ENCODE data around the gene PRRC2B. TPM values are rescaled to one million over a fixed set of nuclear protein-coding genes. Genes with fewer than 3 reads are reported as not detected.
A peak's percentile ranks its signal among the peaks of the same experiment; 100 is the strongest.

The PRRC2B gene
- total and polyA plus RNA-seq, 4 donors: 10.3 to 44.3 (median 27.0) TPM

- no peak for TF ChIP-seq REST (IDR thresholded peaks at IDR 0.05)
- TF ChIP-seq FOXA2 (IDR thresholded peaks at IDR 0.05): no peak
- TF ChIP-seq NR2F2 (IDR thresholded peaks at IDR 0.05): no peak
- no peak for TF ChIP-seq SP1 (IDR thresholded peaks at IDR 0.05)
- TF ChIP-seq RXRA (IDR thresholded peaks at IDR 0.05): no peak
- no peak for TF ChIP-seq JUND (IDR thresholded peaks at IDR 0.05)
- no peak for TF ChIP-seq CTCF (IDR thresholded peaks at IDR 0.05; ENCODE audit: low read depth, low read length, missing input control)
- TF ChIP-seq, protein P1, sequence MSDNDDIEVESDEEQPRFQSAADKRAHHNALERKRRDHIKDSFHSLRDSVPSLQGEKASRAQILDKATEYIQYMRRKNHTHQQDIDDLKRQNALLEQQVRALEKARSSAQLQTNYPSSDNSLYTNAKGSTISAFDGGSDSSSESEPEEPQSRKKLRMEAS (IDR thresholded peaks at IDR 0.05): no peak
- no peak for TF ChIP-seq HNF4G (IDR thresholded peaks at IDR 0.05)
- TF ChIP-seq TAF1 (conservative IDR thresholded peaks at IDR 0.05): no peak
- TF ChIP-seq EGR1 (IDR thresholded peaks at IDR 0.05; ENCODE audit: low read depth in 2 of 2): no peak
- no peak for TF ChIP-seq RAD21 (IDR thresholded peaks at IDR 0.05)
- TF ChIP-seq, protein P2, sequence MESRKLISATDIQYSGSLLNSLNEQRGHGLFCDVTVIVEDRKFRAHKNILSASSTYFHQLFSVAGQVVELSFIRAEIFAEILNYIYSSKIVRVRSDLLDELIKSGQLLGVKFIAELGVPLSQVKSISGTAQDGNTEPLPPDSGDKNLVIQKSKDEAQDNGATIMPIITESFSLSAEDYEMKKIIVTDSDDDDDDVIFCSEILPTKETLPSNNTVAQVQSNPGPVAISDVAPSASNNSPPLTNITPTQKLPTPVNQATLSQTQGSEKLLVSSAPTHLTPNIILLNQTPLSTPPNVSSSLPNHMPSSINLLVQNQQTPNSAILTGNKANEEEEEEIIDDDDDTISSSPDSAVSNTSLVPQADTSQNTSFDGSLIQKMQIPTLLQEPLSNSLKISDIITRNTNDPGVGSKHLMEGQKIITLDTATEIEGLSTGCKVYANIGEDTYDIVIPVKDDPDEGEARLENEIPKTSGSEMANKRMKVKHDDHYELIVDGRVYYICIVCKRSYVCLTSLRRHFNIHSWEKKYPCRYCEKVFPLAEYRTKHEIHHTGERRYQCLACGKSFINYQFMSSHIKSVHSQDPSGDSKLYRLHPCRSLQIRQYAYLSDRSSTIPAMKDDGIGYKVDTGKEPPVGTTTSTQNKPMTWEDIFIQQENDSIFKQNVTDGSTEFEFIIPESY (IDR thresholded peaks at IDR 0.05): no peak
- no peaks in the 10 kb centered on the region for H3K27me3 ChIP-seq (ENCODE audit: control insufficient read depth in 4 of 4, insufficient read depth in 4 of 4, low read length in 3 of 4)
- no peaks in the 10 kb centered on the region for H3K9me3 ChIP-seq (ENCODE audit: control insufficient read depth in 4 of 4, low read length in 3 of 4)
- 73% methylated on average over 8 of the region's 8 CpGs for WGBS
- H3K4me3 ChIP-seq (ENCODE audit: low read depth in 1 of 3, low read length in 3 of 3): no peak overlapping the region
- no peaks in the 10 kb centered on the region for H3K36me3 ChIP-seq (ENCODE audit: control insufficient read depth in 4 of 4, insufficient read depth in 3 of 4, low read depth in 1 of 4, low read length in 3 of 4)
- no peak overlapping the region for H3K9ac ChIP-seq (ENCODE audit: low read depth in 1 of 2, low read length in 2 of 2)
- H3K4me1 ChIP-seq (ENCODE audit: control insufficient read depth in 4 of 4, insufficient read depth in 4 of 4, low read length in 3 of 4): peaks cover 33 to 67% (median 54%) of the 10 kb centered on the region in 4 donors
- peak overlapping the region; percentile 15 to 16 for H3K27ac ChIP-seq (ENCODE audit: low read depth in 1 of 2, low read length in 2 of 2)
- no peak for DNase-seq (ENCODE audit: low spot score)
Measured at GRCh38 chr9:131421691-131422090, 27.8 kb downstream of the PRRC2B start.

DNA sequence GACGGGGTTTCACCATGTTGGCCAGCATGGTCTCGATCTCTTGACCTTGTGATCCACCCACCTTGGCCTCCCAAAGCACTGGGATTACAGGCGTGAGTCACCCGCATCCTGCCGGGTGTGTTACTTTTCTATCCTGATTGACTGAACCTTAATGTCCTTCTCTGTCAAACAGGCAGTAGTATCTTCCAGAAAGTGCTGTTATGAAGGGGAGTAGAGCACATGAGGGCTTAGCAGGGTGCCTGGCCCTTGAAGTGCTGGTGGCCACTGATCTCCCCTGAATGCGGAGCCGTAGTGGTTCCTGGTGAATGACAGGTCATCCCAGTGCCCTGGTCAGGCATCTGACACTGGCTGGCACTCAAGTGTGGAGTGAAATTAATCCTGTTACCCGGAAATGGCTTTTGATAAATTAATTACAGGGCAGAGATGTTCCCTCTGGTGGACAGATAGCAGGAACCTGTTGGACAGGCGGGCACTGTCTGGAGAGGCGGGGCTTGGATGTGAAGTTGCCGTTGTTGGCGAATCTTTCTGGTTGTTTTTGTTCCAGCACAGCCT is 28.4 kb downstream of the PRRC2B start:
- no peaks in the 10 kb centered on the region for H3K36me3 ChIP-seq (ENCODE audit: control insufficient read depth in 4 of 4, insufficient read depth in 3 of 4, low read depth in 1 of 4, low read length in 3 of 4)
- 38% methylated on average over 12 of the region's 12 CpGs for WGBS
- H3K4me1 ChIP-seq (ENCODE audit: control insufficient read depth in 4 of 4, insufficient read depth in 4 of 4, low read length in 3 of 4): peaks cover 30 to 66% (median 52%) of the 10 kb centered on the region in 4 donors
- H3K9ac ChIP-seq (ENCODE audit: low read depth in 1 of 2, low read length in 2 of 2): no peak overlapping the region
- H3K4me3 ChIP-seq (ENCODE audit: low read depth in 1 of 3, low read length in 3 of 3): no peak overlapping the region
- H3K27ac ChIP-seq (ENCODE audit: low read depth in 1 of 2, low read length in 2 of 2): peak overlapping the region; percentile 38 to 84
- no peaks in the 10 kb centered on the region for H3K9me3 ChIP-seq (ENCODE audit: control insufficient read depth in 4 of 4, low read length in 3 of 4)
- no peak for DNase-seq (ENCODE audit: low spot score)
- H3K27me3 ChIP-seq (ENCODE audit: control insufficient read depth in 4 of 4, insufficient read depth in 4 of 4, low read length in 3 of 4): no peaks in the 10 kb centered on the region
- TF ChIP-seq RAD21 (IDR thresholded peaks at IDR 0.05): peak; percentile 74 to 76
- no peak for TF ChIP-seq GABPA (IDR thresholded peaks at IDR 0.05 in 1 of 2, conservative IDR thresholded peaks at IDR 0.05 in 1 of 2)
- no peak for TF ChIP-seq HNF4G (IDR thresholded peaks at IDR 0.05)
- TF ChIP-seq NR2F2 (IDR thresholded peaks at IDR 0.05): no peak
- no peak for TF ChIP-seq EGR1 (IDR thresholded peaks at IDR 0.05; ENCODE audit: low read depth in 2 of 2)
- peak; percentile 20 for TF ChIP-seq SP1 (IDR thresholded peaks at IDR 0.05)
- TF ChIP-seq, protein P2 (IDR thresholded peaks at IDR 0.05): no peak
- TF ChIP-seq, protein P1 (IDR thresholded peaks at IDR 0.05): no peak
- no peak for TF ChIP-seq REST (IDR thresholded peaks at IDR 0.05)

Measured in liver (tissue), 9 donors.